ENCODE results near the gene SNAPC3.
A peak's percentile ranks its signal among the peaks of the same experiment; 100 is the strongest.

The SNAPC3 gene

GRCh38 chr9:15482146-15482545 is 59.5 kb downstream of the SNAPC3 start:
- no peak overlapping the region for H2AFZ ChIP-seq (ENCODE audit: low read depth, low read length)
- H3K9me3 ChIP-seq (ENCODE audit: low read length), result no peaks in the 10 kb centered on the region
- H3K4me1 ChIP-seq (ENCODE audit: insufficient read depth, low read length), result peaks cover 7% of the 10 kb centered on the region
- no peak overlapping the region for H3K4me3 ChIP-seq (ENCODE audit: low read length)
- peaks cover 59% of the 10 kb centered on the region for H3K36me3 ChIP-seq (ENCODE audit: insufficient read depth, low read length)
- H3K27me3 ChIP-seq (ENCODE audit: insufficient read depth, low read length), result no peaks in the 10 kb centered on the region

- Histone ChIP-seq H3K9me3 (ENCODE audit: low read length) (no peaks in the 10 kb centered on the region), H3K4me1 (ENCODE audit: insufficient read depth, low read length) (peaks cover 7% of the 10 kb centered on the region), H3K36me3 (ENCODE audit: insufficient read depth, low read length) (peaks cover 57% of the 10 kb centered on the region), H3K4me3 (ENCODE audit: low read length) (no peak overlapping the region), H2AFZ (ENCODE audit: low read depth, low read length) (no peak overlapping the region), H3K27me3 (ENCODE audit: insufficient read depth, low read length) (no peaks in the 10 kb centered on the region)
Measured at GRCh38 chr9:15484802-15485201, 62.1 kb downstream of the SNAPC3 start.

GRCh38 chr9:15485836-15486666 is 63.4 kb downstream of the SNAPC3 start:
- peaks cover 60% of the 10 kb centered on the region for H3K36me3 ChIP-seq (ENCODE audit: insufficient read depth, low read length)
- no peak overlapping the region for H2AFZ ChIP-seq (ENCODE audit: low read depth, low read length)
- peaks cover 7% of the 10 kb centered on the region for H3K4me1 ChIP-seq (ENCODE audit: insufficient read depth, low read length)
- no peaks in the 10 kb centered on the region for H3K27me3 ChIP-seq (ENCODE audit: insufficient read depth, low read length)
- no peaks in the 10 kb centered on the region for H3K9me3 ChIP-seq (ENCODE audit: low read length)
- H3K4me3 ChIP-seq (ENCODE audit: low read length), result no peak overlapping the region

- peaks cover 12% of the 10 kb centered on the region for H3K9me3 ChIP-seq (ENCODE audit: low read length)
- H3K36me3 ChIP-seq (ENCODE audit: insufficient read depth, low read length), result peaks cover 45% of the 10 kb centered on the region
- no peak overlapping the region for H2AFZ ChIP-seq (ENCODE audit: low read depth, low read length)
- no peaks in the 10 kb centered on the region for H3K4me1 ChIP-seq (ENCODE audit: insufficient read depth, low read length)
- no peak overlapping the region for H3K4me3 ChIP-seq (ENCODE audit: low read length)
- H3K27me3 ChIP-seq (ENCODE audit: insufficient read depth, low read length), result no peaks in the 10 kb centered on the region
Measured at GRCh38 chr9:15491950-15492349, 69.3 kb downstream of the SNAPC3 start.

- Histone ChIP-seq H3K9me3 (ENCODE audit: low read length) (peaks cover 12% of the 10 kb centered on the region), H3K4me1 (ENCODE audit: insufficient read depth, low read length) (no peaks in the 10 kb centered on the region), H3K36me3 (ENCODE audit: insufficient read depth, low read length) (peaks cover 48% of the 10 kb centered on the region), H2AFZ (ENCODE audit: low read depth, low read length) (no peak overlapping the region), H3K27me3 (ENCODE audit: insufficient read depth, low read length) (no peaks in the 10 kb centered on the region), H3K4me3 (ENCODE audit: low read length) (no peak overlapping the region)
Measured at GRCh38 chr9:15492485-15493150, 69.9 kb downstream of the SNAPC3 start.

- Histone ChIP-seq H3K9me3 (ENCODE audit: low read length) (peaks cover 3% of the 10 kb centered on the region), H3K4me1 (ENCODE audit: insufficient read depth, low read length) (no peaks in the 10 kb centered on the region), H3K27me3 (ENCODE audit: insufficient read depth, low read length) (no peaks in the 10 kb centered on the region), H3K36me3 (ENCODE audit: insufficient read depth, low read length) (peaks cover 52% of the 10 kb centered on the region), H3K4me3 (ENCODE audit: low read length) (no peak overlapping the region), H2AFZ (ENCODE audit: low read depth, low read length) (no peak overlapping the region)
Measured at GRCh38 chr9:15498246-15498995, 75.7 kb downstream of the SNAPC3 start.

- Histone ChIP-seq H2AFZ (ENCODE audit: low read depth, low read length) (no peak overlapping the region), H3K4me1 (ENCODE audit: insufficient read depth, low read length) (no peaks in the 10 kb centered on the region), H3K27me3 (ENCODE audit: insufficient read depth, low read length) (no peaks in the 10 kb centered on the region), H3K36me3 (ENCODE audit: insufficient read depth, low read length) (peaks cover 56% of the 10 kb centered on the region), H3K9me3 (ENCODE audit: low read length) (no peaks in the 10 kb centered on the region), H3K4me3 (ENCODE audit: low read length) (no peak overlapping the region)
Measured at GRCh38 chr9:15499139-15499538, 76.5 kb downstream of the SNAPC3 start.

- no peaks in the 10 kb centered on the region for H3K27me3 ChIP-seq (ENCODE audit: insufficient read depth, low read length)
- no peaks in the 10 kb centered on the region for H3K4me1 ChIP-seq (ENCODE audit: insufficient read depth, low read length)
- H3K4me3 ChIP-seq (ENCODE audit: low read length), result no peak overlapping the region
- no peak overlapping the region for H2AFZ ChIP-seq (ENCODE audit: low read depth, low read length)
- no peaks in the 10 kb centered on the region for H3K9me3 ChIP-seq (ENCODE audit: low read length)
- H3K36me3 ChIP-seq (ENCODE audit: insufficient read depth, low read length), result peaks cover 70% of the 10 kb centered on the region
Measured at GRCh38 chr9:15501179-15501578, 78.5 kb downstream of the SNAPC3 start.

GRCh38 chr9:15501803-15502202 is 79.1 kb downstream of the SNAPC3 start:
- no peaks in the 10 kb centered on the region for H3K4me1 ChIP-seq (ENCODE audit: insufficient read depth, low read length)
- no peaks in the 10 kb centered on the region for H3K9me3 ChIP-seq (ENCODE audit: low read length)
- H3K36me3 ChIP-seq (ENCODE audit: insufficient read depth, low read length), result peaks cover 75% of the 10 kb centered on the region
- H3K27me3 ChIP-seq (ENCODE audit: insufficient read depth, low read length), result no peaks in the 10 kb centered on the region
- H3K4me3 ChIP-seq (ENCODE audit: low read length), result no peak overlapping the region
- H2AFZ ChIP-seq (ENCODE audit: low read depth, low read length), result no peak overlapping the region

GRCh38 chr9:15505921-15506320 is 83.2 kb downstream of the SNAPC3 start:
- H2AFZ ChIP-seq (ENCODE audit: low read depth, low read length), result no peak overlapping the region
- no peaks in the 10 kb centered on the region for H3K9me3 ChIP-seq (ENCODE audit: low read length)
- H3K4me1 ChIP-seq (ENCODE audit: insufficient read depth, low read length), result peaks cover 15% of the 10 kb centered on the region
- H3K36me3 ChIP-seq (ENCODE audit: insufficient read depth, low read length), result peaks cover 73% of the 10 kb centered on the region
- no peak overlapping the region for H3K4me3 ChIP-seq (ENCODE audit: low read length)
- no peaks in the 10 kb centered on the region for H3K27me3 ChIP-seq (ENCODE audit: insufficient read depth, low read length)

- H3K27me3 ChIP-seq (ENCODE audit: insufficient read depth, low read length), result no peaks in the 10 kb centered on the region
- H3K4me1 ChIP-seq (ENCODE audit: insufficient read depth, low read length), result peaks cover 28% of the 10 kb centered on the region
- H2AFZ ChIP-seq (ENCODE audit: low read depth, low read length), result peak overlapping the region; percentile 60
- peak overlapping the region; percentile 81 for H3K4me3 ChIP-seq (ENCODE audit: low read length)
- no peaks in the 10 kb centered on the region for H3K9me3 ChIP-seq (ENCODE audit: low read length)
- H3K36me3 ChIP-seq (ENCODE audit: insufficient read depth, low read length), result peaks cover 38% of the 10 kb centered on the region
Measured at GRCh38 chr9:15509931-15510788, 87.5 kb downstream of the SNAPC3 start.

GRCh38 chr9:15510789-15511575 is 88.3 kb downstream of the SNAPC3 start, which contains the start of gene PSIP1:
Gene PSIP1 (minus strand): TSS chr9:15510970. CDS start chr9:15510188, 782 bp downstream.
- peaks cover 28% of the 10 kb centered on the region for H3K4me1 ChIP-seq (ENCODE audit: insufficient read depth, low read length)
- peak within 1 kb of the TSS; percentile 60 for H2AFZ ChIP-seq (ENCODE audit: low read depth, low read length)
- peak within 1 kb of the TSS; percentile 81 for H3K4me3 ChIP-seq (ENCODE audit: low read length)
- H3K36me3 ChIP-seq (ENCODE audit: insufficient read depth, low read length), result peaks cover 29% of the 10 kb centered on the region
- no peaks in the 10 kb centered on the region for H3K9me3 ChIP-seq (ENCODE audit: low read length)
- no peaks in the 10 kb centered on the region for H3K27me3 ChIP-seq (ENCODE audit: insufficient read depth, low read length)

Data from neuron (in vitro differentiated cells).